NCI-H2196 treated with DMSO at 0.1 percent for 48 hours (cell line): ENCODE measurements around the gene ATG4A.

Experiments used
- DNase-seq: peaks from one replicate; lab custom pipeline; 2025; ENCODE audit not compliant: unreplicated experiment; lab: John Stamatoyannopoulos, UW

Gene ATG4A

GRCh38 chrX:108168961-108169740 lies 77.6 kb downstream of the ATG4A start:
- no peak for DNase-seq

GRCh38 chrX:108169768-108170167 lies 78.2 kb downstream of the ATG4A start:
- DNase-seq = no peak

- no peak for DNase-seq
These were observed 80.1 kb downstream of the ATG4A start for GRCh38 chrX:108171671-108172070.

GRCh38 chrX:108173874-108174273 lies 82.3 kb downstream of the ATG4A start:
- no peak for DNase-seq

- no peak for DNase-seq
These were observed 86.0 kb downstream of the ATG4A start for GRCh38 chrX:108177351-108178142.

GRCh38 chrX:108178143-108178498 lies 86.5 kb downstream of the ATG4A start:
- DNase-seq = no peak

- no peak for DNase-seq
These were observed 95.2 kb downstream of the ATG4A start for GRCh38 chrX:108186811-108187210.

GRCh38 chrX:108198420-108198819 lies 106.8 kb downstream of the ATG4A start:
- no peak for DNase-seq

GRCh38 chrX:108199041-108199440 lies 107.5 kb downstream of the ATG4A start:
- no peak for DNase-seq

- peak; percentile 0 for DNase-seq
These were observed 108.1 kb downstream of the ATG4A start for GRCh38 chrX:108199691-108200090.

GRCh38 chrX:108203540-108203939 lies 112.0 kb downstream of the ATG4A start:
- no peak for DNase-seq
